ENCODE data around the gene FBXL16.

DNA sequence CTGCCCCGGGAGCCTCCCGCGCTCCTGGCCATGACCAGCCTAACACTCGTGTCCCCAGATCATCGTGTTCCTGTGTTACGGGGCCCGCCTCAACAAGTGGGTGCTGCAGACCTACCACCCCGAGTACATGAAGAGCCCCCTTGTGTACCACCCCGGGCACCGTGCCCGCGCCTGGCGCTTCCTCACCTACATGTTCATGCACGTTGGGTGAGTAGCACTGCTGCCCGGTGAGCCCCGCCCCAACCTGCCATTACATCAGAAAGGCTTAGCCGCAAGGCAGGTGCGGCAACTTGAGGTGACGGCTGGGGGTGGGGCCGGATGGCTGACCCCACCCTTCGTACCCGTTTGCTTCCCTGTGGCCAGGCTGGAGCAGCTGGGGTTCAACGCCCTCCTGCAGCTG, 28.7 kb downstream of the FBXL16 start:
- TF ChIP-seq RXRA (IDR thresholded peaks at IDR 0.05; ENCODE audit: borderline replicate concordance, low read depth) (no peak), GABPA (IDR thresholded peaks at IDR 0.05; ENCODE audit: low read depth) (no peak), FOSL2 (IDR thresholded peaks at IDR 0.05; ENCODE audit: borderline replicate concordance, low read depth) (no peak)
- TF ChIP-seq, protein P1, sequence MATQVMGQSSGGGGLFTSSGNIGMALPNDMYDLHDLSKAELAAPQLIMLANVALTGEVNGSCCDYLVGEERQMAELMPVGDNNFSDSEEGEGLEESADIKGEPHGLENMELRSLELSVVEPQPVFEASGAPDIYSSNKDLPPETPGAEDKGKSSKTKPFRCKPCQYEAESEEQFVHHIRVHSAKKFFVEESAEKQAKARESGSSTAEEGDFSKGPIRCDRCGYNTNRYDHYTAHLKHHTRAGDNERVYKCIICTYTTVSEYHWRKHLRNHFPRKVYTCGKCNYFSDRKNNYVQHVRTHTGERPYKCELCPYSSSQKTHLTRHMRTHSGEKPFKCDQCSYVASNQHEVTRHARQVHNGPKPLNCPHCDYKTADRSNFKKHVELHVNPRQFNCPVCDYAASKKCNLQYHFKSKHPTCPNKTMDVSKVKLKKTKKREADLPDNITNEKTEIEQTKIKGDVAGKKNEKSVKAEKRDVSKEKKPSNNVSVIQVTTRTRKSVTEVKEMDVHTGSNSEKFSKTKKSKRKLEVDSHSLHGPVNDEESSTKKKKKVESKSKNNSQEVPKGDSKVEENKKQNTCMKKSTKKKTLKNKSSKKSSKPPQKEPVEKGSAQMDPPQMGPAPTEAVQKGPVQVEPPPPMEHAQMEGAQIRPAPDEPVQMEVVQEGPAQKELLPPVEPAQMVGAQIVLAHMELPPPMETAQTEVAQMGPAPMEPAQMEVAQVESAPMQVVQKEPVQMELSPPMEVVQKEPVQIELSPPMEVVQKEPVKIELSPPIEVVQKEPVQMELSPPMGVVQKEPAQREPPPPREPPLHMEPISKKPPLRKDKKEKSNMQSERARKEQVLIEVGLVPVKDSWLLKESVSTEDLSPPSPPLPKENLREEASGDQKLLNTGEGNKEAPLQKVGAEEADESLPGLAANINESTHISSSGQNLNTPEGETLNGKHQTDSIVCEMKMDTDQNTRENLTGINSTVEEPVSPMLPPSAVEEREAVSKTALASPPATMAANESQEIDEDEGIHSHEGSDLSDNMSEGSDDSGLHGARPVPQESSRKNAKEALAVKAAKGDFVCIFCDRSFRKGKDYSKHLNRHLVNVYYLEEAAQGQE (IDR thresholded peaks at IDR 0.05; ENCODE audit: low read depth, low read length), result no peak
- TF ChIP-seq, protein P2, sequence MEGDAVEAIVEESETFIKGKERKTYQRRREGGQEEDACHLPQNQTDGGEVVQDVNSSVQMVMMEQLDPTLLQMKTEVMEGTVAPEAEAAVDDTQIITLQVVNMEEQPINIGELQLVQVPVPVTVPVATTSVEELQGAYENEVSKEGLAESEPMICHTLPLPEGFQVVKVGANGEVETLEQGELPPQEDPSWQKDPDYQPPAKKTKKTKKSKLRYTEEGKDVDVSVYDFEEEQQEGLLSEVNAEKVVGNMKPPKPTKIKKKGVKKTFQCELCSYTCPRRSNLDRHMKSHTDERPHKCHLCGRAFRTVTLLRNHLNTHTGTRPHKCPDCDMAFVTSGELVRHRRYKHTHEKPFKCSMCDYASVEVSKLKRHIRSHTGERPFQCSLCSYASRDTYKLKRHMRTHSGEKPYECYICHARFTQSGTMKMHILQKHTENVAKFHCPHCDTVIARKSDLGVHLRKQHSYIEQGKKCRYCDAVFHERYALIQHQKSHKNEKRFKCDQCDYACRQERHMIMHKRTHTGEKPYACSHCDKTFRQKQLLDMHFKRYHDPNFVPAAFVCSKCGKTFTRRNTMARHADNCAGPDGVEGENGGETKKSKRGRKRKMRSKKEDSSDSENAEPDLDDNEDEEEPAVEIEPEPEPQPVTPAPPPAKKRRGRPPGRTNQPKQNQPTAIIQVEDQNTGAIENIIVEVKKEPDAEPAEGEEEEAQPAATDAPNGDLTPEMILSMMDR (IDR thresholded peaks at IDR 0.05), result no peak
